GM23338 (cell line): ENCODE results near the gene IFTAP. TPM values are rescaled to one million over a fixed set of nuclear protein-coding genes. Genes with fewer than 3 reads are reported as not detected.

ENCODE experiments used
- ATAC-seq: fragments of 200-7000 bp; cut with Tn5 transposase; 3 replicates; pipeline ENCODE4 v1.9.1; 2020
- DNase-seq: peaks from one replicate; pipeline ENCODE4 v3.0.0-alpha.2; 2015; ENCODE audit warnings: low spot score
- H2AFZ ChIP-seq: fragments of 200-600 bp; sonication (generic); 2 replicates; pipeline ENCODE4 v1.8.0; 2016; ENCODE audit warnings: antibody characterized with exemption, mild to moderate bottlenecking, moderate library complexity
- H3F3A ChIP-seq: fragments of 200-600 bp; sonication (generic); replicated peaks from 2 replicates; pipeline ENCODE4 v1.8.0; 2017; ENCODE audit warnings: antibody characterized with exemption, mixed run types, low read depth
- H3K27ac ChIP-seq: fragments of 200-600 bp; sonication (generic); 2 replicates; pipeline ENCODE4 v1.6.1; 2016; ENCODE audit warnings: low read depth
- H3K27me3 ChIP-seq: fragments of 200-600 bp; sonication (generic); 2 replicates; pipeline ENCODE4 v1.8.0; 2016; ENCODE audit warnings: mild to moderate bottlenecking, mixed run types, moderate library complexity; ENCODE audit not compliant: insufficient read depth
- H3K36me3 ChIP-seq: fragments of 200-600 bp; sonication (generic); 2 replicates; pipeline ENCODE4 v1.8.0; 2016; ENCODE audit warnings: mild to moderate bottlenecking; ENCODE audit not compliant: insufficient read depth
- H3K4me1 ChIP-seq: fragments of 200-600 bp; sonication (generic); 2 replicates; pipeline ENCODE4 v1.8.0; 2016; ENCODE audit warnings: mild to moderate bottlenecking, moderate library complexity; ENCODE audit not compliant: insufficient read depth
- H3K4me2 ChIP-seq: fragments of 200-600 bp; sonication (generic); 2 replicates; pipeline ENCODE4 v1.7.1; 2017; ENCODE audit warnings: mixed run types
- H3K4me3 ChIP-seq: fragments of 200-600 bp; sonication (generic); 2 replicates; pipeline ENCODE4 v1.6.1; 2016; ENCODE audit warnings: mixed run types
- H3K79me2 ChIP-seq: fragments of 200-600 bp; sonication (generic); replicated peaks from 2 replicates; pipeline ENCODE4 v1.8.0; 2017; ENCODE audit warnings: mild to moderate bottlenecking; ENCODE audit not compliant: insufficient read depth
- H3K9me2 ChIP-seq: fragments of 200-600 bp; sonication (generic); 2 replicates; pipeline ENCODE4 v1.8.0; 2017; ENCODE audit not compliant: insufficient read depth
- H4K20me1 ChIP-seq: fragments of 200-600 bp; sonication (generic); replicated peaks from 2 replicates; pipeline ENCODE4 v1.8.0; 2017; ENCODE audit warnings: mild to moderate bottlenecking; ENCODE audit not compliant: insufficient read depth
- H3K27ac Mint-ChIP-seq: 2 replicates; pipeline ENCODE4 v1.8.0; 2020; ENCODE audit warnings: inconsistent platforms, mild to moderate bottlenecking, moderate library complexity, mixed read lengths
- H3K27me3 Mint-ChIP-seq: 3 replicates; pipeline ENCODE4 v1.8.0; 2022; ENCODE audit warnings: low read depth, mild to moderate bottlenecking, moderate library complexity, mixed read lengths, inconsistent platforms; ENCODE audit not compliant: insufficient read depth, poor library complexity
- H3K36me3 Mint-ChIP-seq: 3 replicates; pipeline ENCODE4 v1.8.0; 2021; ENCODE audit warnings: low read depth, mild to moderate bottlenecking, inconsistent platforms, moderate library complexity, mixed read lengths
- H3K4me1 Mint-ChIP-seq: 3 replicates; pipeline ENCODE4 v1.8.0; 2020; ENCODE audit warnings: mild to moderate bottlenecking, inconsistent platforms, mixed read lengths
- H3K4me3 Mint-ChIP-seq: 3 replicates; pipeline ENCODE4 v1.8.0; 2021; ENCODE audit warnings: moderate library complexity, mild to moderate bottlenecking, inconsistent platforms, mixed read lengths
- H3K9me3 Mint-ChIP-seq: 3 replicates; pipeline ENCODE4 v1.8.0; 2020; ENCODE audit warnings: moderate library complexity, mild to moderate bottlenecking, inconsistent platforms, mixed read lengths
- CREB1 ChIP-seq: fragments of 250-450 bp; sonication (Bioruptor Pico); IDR thresholded peaks from 2 replicates; pipeline ENCODE4 v1.5.0; 2020; ENCODE audit warnings: low read depth, mild to moderate bottlenecking, moderate library complexity
- CTCF ChIP-seq, 2 experiments: fragments of 200-600 bp in 1 of 2; sonication (generic) in 1 of 2; conservative IDR thresholded peaks; 2 replicates each; pipeline versions ENCODE4 v1.5.1 to v1.6.1; 2016 to 2017; ENCODE audit warnings: antibody characterized with exemption in 2 of 2, low read depth in 2 of 2, mild to moderate bottlenecking in 2 of 2, moderate library complexity in 1 of 2
- ETS1 ChIP-seq: IDR thresholded peaks from 2 replicates; pipeline ENCODE4 v1.6.1; 2016; ENCODE audit warnings: antibody characterized with exemption
- EZH2 ChIP-seq: fragments of 200-600 bp; sonication (generic); IDR thresholded peaks from one replicate; pipeline ENCODE4 v1.8.0; 2017; ENCODE audit warnings: antibody characterized with exemption, mild to moderate bottlenecking, low read depth; ENCODE audit not compliant: unreplicated experiment
- EZH2phosphoT487 ChIP-seq: fragments of 200-600 bp; sonication (generic); IDR thresholded peaks from one replicate; pipeline ENCODE4 v1.8.1; 2018; ENCODE audit warnings: antibody characterized with exemption; ENCODE audit not compliant: unreplicated experiment
- JUNB ChIP-seq: IDR thresholded peaks from one replicate; pipeline ENCODE4 v1.6.1; 2016; ENCODE audit warnings: antibody characterized with exemption; ENCODE audit not compliant: unreplicated experiment
- NANOG ChIP-seq: IDR thresholded peaks from 2 replicates; pipeline ENCODE4 v1.6.1; 2016; ENCODE audit warnings: antibody characterized with exemption, borderline replicate concordance
- POLR2AphosphoS5 ChIP-seq: IDR thresholded peaks from 2 replicates; pipeline ENCODE4 v1.6.1; 2016; ENCODE audit warnings: antibody characterized with exemption, low read depth
- REST ChIP-seq: IDR thresholded peaks from one replicate; pipeline ENCODE4 v1.6.1; 2018; ENCODE audit warnings: antibody characterized with exemption; ENCODE audit not compliant: unreplicated experiment
- STAT1 ChIP-seq: IDR thresholded peaks from one replicate; pipeline ENCODE4 v1.6.1; 2016; ENCODE audit warnings: antibody characterized with exemption; ENCODE audit not compliant: unreplicated experiment
- ZNF114 ChIP-seq: fragments of 250-450 bp; sonication (Bioruptor Pico); IDR thresholded peaks from 2 replicates; pipeline ENCODE4 v1.5.0; 2020; ENCODE audit warnings: mild to moderate bottlenecking, moderate library complexity
- ZNF331 ChIP-seq: fragments of 250-450 bp; sonication (Bioruptor Pico); IDR thresholded peaks from 2 replicates; pipeline ENCODE4 v1.5.0; 2020; ENCODE audit warnings: low read depth, mild to moderate bottlenecking, moderate library complexity
- polyA plus RNA-seq: library from polyadenylated mRNA; unstranded; fragments of >200 nt; fragmentation: Nextera tagmentation; extraction: Ambion mirVana; gene quantifications from 2 replicates; pipeline ENCODE4 v1.2.1, GENCODE V29; 2016
- total RNA-seq: library from RNA; depleted of rRNA; stranded (reverse); fragments of >200 nt; shearing (Covaris generic); gene quantifications from 2 replicates; pipeline ENCODE4 v1.2.3, GENCODE V29; 2014

The IFTAP gene
- total and polyA plus RNA-seq, 2 experiments from 2014 or later: 17.1 to 39.1 TPM

- TF ChIP-seq ZNF114: no peak
- no peak for TF ChIP-seq REST
Observed at GRCh38 chr11:36566407-36567053, 27.8 kb upstream of the IFTAP start (continued).

GRCh38 chr11:36567694-36568093 is 26.6 kb upstream of the IFTAP start, which contains the start of gene RAG1:
Gene RAG1 (plus strand): TSS chr11:36568007. CDS start chr11:36573305, 5,298 bp downstream.
- H4K20me1 ChIP-seq: no peaks in the 10 kb centered on the region
- no peak within 1 kb of the TSS for H2AFZ ChIP-seq
- no peaks in the 10 kb centered on the region for H3K36me3 ChIP-seq
- H3F3A ChIP-seq: no peaks in the 10 kb centered on the region
- H3K4me3 ChIP-seq: no peak within 1 kb of the TSS
- Mint-ChIP-seq H3K4me3 (no peak within 1 kb of the TSS), H3K9me3 (no peaks in the 10 kb centered on the region), H3K27me3 (no peaks in the 10 kb centered on the region), H3K36me3 (no peaks in the 10 kb centered on the region), H3K4me1 (peaks cover 13% of the 10 kb centered on the region; the same call in 2 of the 3 replicates), H3K27ac (no peak within 1 kb of the TSS)
- no peaks in the 10 kb centered on the region for H3K4me1 ChIP-seq
- no peaks in the 10 kb centered on the region for H3K27me3 ChIP-seq
- no peaks in the 10 kb centered on the region for H3K79me2 ChIP-seq
- DNase-seq: no peak
- H3K27ac ChIP-seq: no peak within 1 kb of the TSS
- H3K4me2 ChIP-seq: no peak within 1 kb of the TSS
- no peaks in the 10 kb centered on the region for H3K9me2 ChIP-seq
- no peak for ATAC-seq
- TF ChIP-seq REST: no peak
- no peak for TF ChIP-seq NANOG
- no peak for TF ChIP-seq ETS1
- no peak for TF ChIP-seq POLR2AphosphoS5
- TF ChIP-seq STAT1: no peak
- no peak for TF ChIP-seq EZH2
- TF ChIP-seq EZH2phosphoT487: no peak
- no peak for TF ChIP-seq ZNF331
- no peak for TF ChIP-seq ZNF114
- TF ChIP-seq JUNB: no peak
- TF ChIP-seq CREB1 (CRISPR knock-in tag): no peak
- TF ChIP-seq CTCF (conservative IDR thresholded peaks at IDR 0.05; ENCODE audit: low read depth in 2 of 2): no peak
